T-helper 1 cell (primary cell): Measurements from ENCODE around the gene CHKA.
A peak's percentile ranks its signal among the peaks of the same experiment; 100 is the strongest.

Experiments used
- DNase-seq, 5 donors: peaks; one replicate each; pipeline ENCODE4 v3.0.0-alpha.2; 2012 to 2020

CHKA gene

GRCh38 chr11:68043349-68044144 is 77.6 kb downstream of the CHKA start:
- DNase-seq, result no peak

- no peak for DNase-seq
Measured at GRCh38 chr11:68043029-68043348, 78.2 kb downstream of the CHKA start.

GRCh38 chr11:68042219-68043028 is 78.8 kb downstream of the CHKA start:
- DNase-seq, result no peak

- DNase-seq, result no peak
Measured at GRCh38 chr11:68041617-68042218, 79.5 kb downstream of the CHKA start.

GRCh38 chr11:68040957-68041591 is 80.1 kb downstream of the CHKA start:
- no peak for DNase-seq

- peak in 3 of 5 donors; percentile 29 to 53 (median 36) for DNase-seq
Measured at GRCh38 chr11:68040101-68040956, 80.9 kb downstream of the CHKA start.

GRCh38 chr11:68039526-68040086 is 81.6 kb downstream of the CHKA start:
- no peak for DNase-seq

- peak; percentile 37 to 73 (median 45) for DNase-seq
Measured at GRCh38 chr11:68038718-68039525, 82.3 kb downstream of the CHKA start, which contains the start of gene TCIRG1. Gene TCIRG1, plus strand, starts transcription at chr11:68039025. Its CDS starts 2,247 bp downstream, at chr11:68041272.

GRCh38 chr11:68038226-68038717 is 82.9 kb downstream of the CHKA start:
- no peak for DNase-seq

GRCh38 chr11:68037411-68038225 is 83.6 kb downstream of the CHKA start:
- no peak for DNase-seq

GRCh38 chr11:68036717-68037239 is 84.4 kb downstream of the CHKA start:
- peak in 1 of 5 donors; percentile 58 for DNase-seq

GRCh38 chr11:68036141-68036716 is 85.0 kb downstream of the CHKA start:
- DNase-seq, result no peak

- no peak for DNase-seq
Measured at GRCh38 chr11:68035266-68035876, 85.8 kb downstream of the CHKA start.

- no peak for DNase-seq
Measured at GRCh38 chr11:68033708-68034045, 87.5 kb downstream of the CHKA start.

GRCh38 chr11:68032997-68033707 is 88.0 kb downstream of the CHKA start:
- no peak for DNase-seq

GRCh38 chr11:68032003-68032402 is 89.2 kb downstream of the CHKA start:
- no peak for DNase-seq

GRCh38 chr11:68031144-68031464 is 90.1 kb downstream of the CHKA start:
- peak in 1 of 5 donors; percentile 18 for DNase-seq
